ENCODE results near the gene GUK1.
A peak's percentile ranks its signal among the peaks of the same experiment; 100 is the strongest.

The GUK1 gene

GRCh38 chr1:228163776-228164519 lies 23.9 kb downstream of the GUK1 start:
- peak overlapping the region; percentile 75 for H3K4me2 ChIP-seq (ENCODE audit: low read depth, low read length, poor library complexity, severe bottlenecking)
- peaks cover 32% of the 10 kb centered on the region for H3K4me1 ChIP-seq (ENCODE audit: insufficient read depth, low read length, poor library complexity, severe bottlenecking)
- H3K9ac ChIP-seq (ENCODE audit: low read depth, low read length, poor library complexity, severe bottlenecking) = no peak overlapping the region

GRCh38 chr1:228164561-228165371 lies 24.7 kb downstream of the GUK1 start:
- H3K4me1 ChIP-seq (ENCODE audit: insufficient read depth, low read length, poor library complexity, severe bottlenecking) = peaks cover 35% of the 10 kb centered on the region
- peaks cover 33% of the 10 kb centered on the region for H3K79me2 ChIP-seq (ENCODE audit: insufficient read depth, low read length)
- no peaks in the 10 kb centered on the region for H3K9me3 ChIP-seq (ENCODE audit: insufficient read depth, low read depth, low read length)
- no peaks in the 10 kb centered on the region for H3F3A ChIP-seq (ENCODE audit: low read depth)
- peak overlapping the region; percentile 75 for H3K4me2 ChIP-seq (ENCODE audit: low read depth, low read length, poor library complexity, severe bottlenecking)
- H3K4me3 ChIP-seq (ENCODE audit: low read length, poor library complexity, severe bottlenecking) = peak overlapping the region; percentile 86
- H3K9ac ChIP-seq (ENCODE audit: low read depth, low read length, poor library complexity, severe bottlenecking) = peak overlapping the region; percentile 86
- no peaks in the 10 kb centered on the region for H3K9me2 ChIP-seq (replicated peaks; ENCODE audit: low read depth, low read length)
- H4K20me1 ChIP-seq (ENCODE audit: insufficient read depth, low read length, poor library complexity, severe bottlenecking) = peaks cover 9% of the 10 kb centered on the region
- no peaks in the 10 kb centered on the region for H3K36me3 ChIP-seq (ENCODE audit: insufficient read depth, low read length)
- H3K27me3 ChIP-seq (ENCODE audit: insufficient read depth, low read length, poor library complexity, severe bottlenecking) = no peaks in the 10 kb centered on the region
- H2AFZ ChIP-seq (ENCODE audit: low read length) = peak overlapping the region; percentile 77; the same call in 1 of the 2 replicates
- TF ChIP-seq EZH2phosphoT487 (IDR thresholded peaks at IDR 0.05; ENCODE audit: borderline replicate concordance) = no peak
- TF ChIP-seq CTCF (conservative IDR thresholded peaks at IDR 0.05; ENCODE audit: low read length) = no peak

More at GRCh38 chr1:228163776-228164519, 23.9 kb downstream of the GUK1 start:
- peaks cover 25% of the 10 kb centered on the region for H3K79me2 ChIP-seq (ENCODE audit: insufficient read depth, low read length)
- no peak overlapping the region for H2AFZ ChIP-seq (ENCODE audit: low read length)
- no peaks in the 10 kb centered on the region for H3K36me3 ChIP-seq (ENCODE audit: insufficient read depth, low read length)
- TF ChIP-seq CTCF (conservative IDR thresholded peaks at IDR 0.05; ENCODE audit: low read length) = no peak
- TF ChIP-seq EZH2phosphoT487 (IDR thresholded peaks at IDR 0.05; ENCODE audit: borderline replicate concordance) = no peak
- no peak overlapping the region for H3K4me3 ChIP-seq (ENCODE audit: low read length, poor library complexity, severe bottlenecking)
- peaks cover 9% of the 10 kb centered on the region for H4K20me1 ChIP-seq (ENCODE audit: insufficient read depth, low read length, poor library complexity, severe bottlenecking)
- no peaks in the 10 kb centered on the region for H3K27me3 ChIP-seq (ENCODE audit: insufficient read depth, low read length, poor library complexity, severe bottlenecking)
- H3K9me3 ChIP-seq (ENCODE audit: insufficient read depth, low read depth, low read length) = no peaks in the 10 kb centered on the region
- no peaks in the 10 kb centered on the region for H3F3A ChIP-seq (ENCODE audit: low read depth)
- no peaks in the 10 kb centered on the region for H3K9me2 ChIP-seq (replicated peaks; ENCODE audit: low read depth, low read length)

GRCh38 chr1:228165372-228166169 lies 25.5 kb downstream of the GUK1 start, which contains the start of gene IBA57:
Gene IBA57, plus strand, starts transcription at chr1:228165804. Its CDS starts 13 bp downstream, at chr1:228165817.
- Histone ChIP-seq H3K4me3 (ENCODE audit: low read length, poor library complexity, severe bottlenecking) (peak within 1 kb of the TSS; percentile 86), H3K79me2 (ENCODE audit: insufficient read depth, low read length) (peaks cover 40% of the 10 kb centered on the region), H3K4me1 (ENCODE audit: insufficient read depth, low read length, poor library complexity, severe bottlenecking) (peaks cover 35% of the 10 kb centered on the region), H3K9me3 (ENCODE audit: insufficient read depth, low read depth, low read length) (no peaks in the 10 kb centered on the region), H3K4me2 (ENCODE audit: low read depth, low read length, poor library complexity, severe bottlenecking) (peak within 1 kb of the TSS; percentile 98), H3K9me2 (replicated peaks; ENCODE audit: low read depth, low read length) (no peaks in the 10 kb centered on the region), H3K27me3 (ENCODE audit: insufficient read depth, low read length, poor library complexity, severe bottlenecking) (no peaks in the 10 kb centered on the region), H3K9ac (ENCODE audit: low read depth, low read length, poor library complexity, severe bottlenecking) (peak within 1 kb of the TSS; percentile 86), H2AFZ (ENCODE audit: low read length) (peak within 1 kb of the TSS; percentile 77), H3F3A (ENCODE audit: low read depth) (no peaks in the 10 kb centered on the region), H4K20me1 (ENCODE audit: insufficient read depth, low read length, poor library complexity, severe bottlenecking) (peaks cover 9% of the 10 kb centered on the region), H3K36me3 (ENCODE audit: insufficient read depth, low read length) (no peaks in the 10 kb centered on the region)
- peak; percentile 65 for TF ChIP-seq CTCF (conservative IDR thresholded peaks at IDR 0.05; ENCODE audit: low read length)
- TF ChIP-seq EZH2phosphoT487 (IDR thresholded peaks at IDR 0.05; ENCODE audit: borderline replicate concordance) = no peak

Data from Loucy (cell line).